SKM-1 (cell line): Measurements from ENCODE around the gene ZNF536.

Experiments
- DNase-seq: peaks from one replicate; lab custom pipeline; 2025; ENCODE audit not compliant: unreplicated experiment; lab: John Stamatoyannopoulos, UW

ZNF536 gene

GRCh38 chr19:30596268-30596667, 224.1 kb downstream of the ZNF536 start:
- no peak for DNase-seq

GRCh38 chr19:30596813-30597399, 224.7 kb downstream of the ZNF536 start:
- no peak for DNase-seq

GRCh38 chr19:30598688-30599087, 226.5 kb downstream of the ZNF536 start:
- DNase-seq: no peak

- DNase-seq: no peak
Observed at GRCh38 chr19:30602661-30603350, 230.6 kb downstream of the ZNF536 start.

GRCh38 chr19:30604657-30605056, 232.5 kb downstream of the ZNF536 start:
- DNase-seq: no peak

GRCh38 chr19:30605333-30605732, 233.1 kb downstream of the ZNF536 start:
- no peak for DNase-seq

- DNase-seq: no peak
Observed at GRCh38 chr19:30606114-30607050, 234.2 kb downstream of the ZNF536 start.
